Measurements from ENCODE around the gene PRELP. TPM values are rescaled to one million over a fixed set of nuclear protein-coding genes. Genes with fewer than 3 reads are reported as not detected.

PRELP gene
- total RNA-seq, 1 donor from 2014 or later = 2.9 TPM

GRCh38 chr1:203505526-203506204 lies 30.1 kb downstream of the PRELP start:
- Mint-ChIP-seq H3K4me3 (no peak overlapping the region), H3K36me3 (ENCODE audit: low read depth) (no peaks in the 10 kb centered on the region), H3K27ac (ENCODE audit: unreplicated experiment) (no peak overlapping the region), H3K9me3 (no peaks in the 10 kb centered on the region), H3K4me1 (peaks cover 40% of the 10 kb centered on the region), H3K27me3 (ENCODE audit: low read depth) (peaks cover 8% of the 10 kb centered on the region)
- TF ChIP-seq CTCF (conservative IDR thresholded peaks at IDR 0.05) = no peak
- no peak for DNase-seq (ENCODE audit: low read depth, low spot score)

- H3K36me3 Mint-ChIP-seq (ENCODE audit: low read depth) = no peaks in the 10 kb centered on the region
- no peaks in the 10 kb centered on the region for H3K9me3 Mint-ChIP-seq
- peak overlapping the region; percentile 88 for H3K27ac Mint-ChIP-seq (ENCODE audit: unreplicated experiment)
- H3K4me1 Mint-ChIP-seq = peaks cover 47% of the 10 kb centered on the region
- no peak for TF ChIP-seq CTCF (conservative IDR thresholded peaks at IDR 0.05)
- peak overlapping the region; percentile 13 for H3K4me3 Mint-ChIP-seq
- DNase-seq (ENCODE audit: low read depth, low spot score) = no peak
- peaks cover 8% of the 10 kb centered on the region for H3K27me3 Mint-ChIP-seq (ENCODE audit: low read depth)
Measured at GRCh38 chr1:203506858-203507626, 31.4 kb downstream of the PRELP start.

GRCh38 chr1:203507759-203508158 lies 32.2 kb downstream of the PRELP start:
- Mint-ChIP-seq H3K27me3 (ENCODE audit: low read depth) (peaks cover 8% of the 10 kb centered on the region), H3K36me3 (ENCODE audit: low read depth) (no peaks in the 10 kb centered on the region), H3K9me3 (no peaks in the 10 kb centered on the region), H3K4me1 (peaks cover 53% of the 10 kb centered on the region), H3K4me3 (no peak overlapping the region), H3K27ac (ENCODE audit: unreplicated experiment) (no peak overlapping the region)
- TF ChIP-seq CTCF (conservative IDR thresholded peaks at IDR 0.05) = no peak
- DNase-seq (ENCODE audit: low read depth, low spot score) = no peak

GRCh38 chr1:203508463-203509073 lies 33.0 kb downstream of the PRELP start:
- Mint-ChIP-seq H3K4me1 (peaks cover 61% of the 10 kb centered on the region), H3K27me3 (ENCODE audit: low read depth) (peaks cover 3% of the 10 kb centered on the region), H3K4me3 (peak overlapping the region; percentile 45), H3K27ac (ENCODE audit: unreplicated experiment) (peak overlapping the region; percentile 92), H3K9me3 (no peaks in the 10 kb centered on the region), H3K36me3 (ENCODE audit: low read depth) (no peaks in the 10 kb centered on the region)
- DNase-seq (ENCODE audit: low read depth, low spot score) = peak; percentile 31
- no peak for TF ChIP-seq CTCF (conservative IDR thresholded peaks at IDR 0.05)

- Mint-ChIP-seq H3K9me3 (no peaks in the 10 kb centered on the region), H3K36me3 (ENCODE audit: low read depth) (no peaks in the 10 kb centered on the region), H3K27ac (ENCODE audit: unreplicated experiment) (peak overlapping the region; percentile 92), H3K27me3 (ENCODE audit: low read depth) (no peaks in the 10 kb centered on the region), H3K4me1 (peaks cover 67% of the 10 kb centered on the region), H3K4me3 (no peak overlapping the region)
- DNase-seq (ENCODE audit: low read depth, low spot score) = no peak
- no peak for TF ChIP-seq CTCF (conservative IDR thresholded peaks at IDR 0.05)
Measured at GRCh38 chr1:203509135-203509534, 33.5 kb downstream of the PRELP start.
